HAP-1 (cell line): Measurements from ENCODE around the gene CMTM1.
"Not testable (repeated sequence)": the region's sequence is repeated elsewhere in the genome, so short reads cannot be mapped to it uniquely, and the experiment has no call there.

Experiments used
- DNase-seq, 2 experiments: peaks; one replicate each; pipeline ENCODE4 v3.0.0-alpha.2; 2016 to 2020; ENCODE audit warnings: low spot score in 2 of 2
- H3K27me3 ChIP-seq: fragments of 250-450 bp; sonication (Bioruptor Pico); 2 replicates; pipeline ENCODE4 v1.5.1; 2020; ENCODE audit warnings: low read depth, mild to moderate bottlenecking, moderate library complexity
- H3K36me3 ChIP-seq: fragments of 250-450 bp; sonication (Bioruptor Pico); replicated peaks from 2 replicates; pipeline ENCODE4 v1.5.1; 2020; ENCODE audit warnings: mild to moderate bottlenecking
- H3K4me1 ChIP-seq: fragments of 250-450 bp; sonication (Bioruptor Pico); 2 replicates; pipeline ENCODE4 v1.5.1; 2020; ENCODE audit warnings: mild to moderate bottlenecking
- H3K4me3 ChIP-seq: fragments of 250-450 bp; sonication (Bioruptor Pico); 2 replicates; pipeline ENCODE4 v1.5.1; 2020; ENCODE audit warnings: mild to moderate bottlenecking, moderate library complexity
- H3K9me3 ChIP-seq: fragments of 250-450 bp; sonication (Bioruptor Pico); 2 replicates; pipeline ENCODE4 v1.5.1; 2020; ENCODE audit warnings: mild to moderate bottlenecking, moderate library complexity
- in situ Hi-C: fragments of 300-500 bp; cut with MboI; formaldehyde crosslinking; loops from 3 replicates; pipeline ENCODE4 v1.14.3; 2020; ENCODE audit warnings: low sequenced_read_pairs, inconsistent platforms, mixed read lengths

The CMTM1 gene

DNA sequence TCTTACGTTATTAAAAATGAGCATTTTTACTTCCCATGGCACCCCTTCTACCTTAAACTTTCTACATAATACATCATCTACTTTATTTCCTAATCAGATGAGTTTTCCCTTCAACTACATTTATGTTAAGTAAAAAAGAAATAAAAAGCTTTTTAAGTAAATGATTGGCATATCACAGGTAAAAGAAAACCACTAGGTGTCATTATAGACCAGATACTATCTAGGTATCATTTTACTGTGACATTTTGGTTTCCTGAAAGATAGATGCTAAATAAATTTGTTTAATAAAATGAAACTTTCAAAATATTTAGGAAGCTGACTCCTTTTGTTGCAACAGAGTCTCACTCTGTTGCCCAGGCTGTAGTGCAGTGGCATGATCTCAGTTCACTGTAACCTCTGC lies 3.8 kb upstream of the CMTM1 start:
- Histone ChIP-seq H3K36me3 (peaks cover 17% of the 10 kb centered on the region), H3K27me3 (no peaks in the 10 kb centered on the region), H3K4me1 (no peaks in the 10 kb centered on the region), H3K9me3 (no peaks in the 10 kb centered on the region), H3K4me3 (no peak overlapping the region)
- in situ Hi-C loops: no loop called here
- DNase-seq: no peak

DNA sequence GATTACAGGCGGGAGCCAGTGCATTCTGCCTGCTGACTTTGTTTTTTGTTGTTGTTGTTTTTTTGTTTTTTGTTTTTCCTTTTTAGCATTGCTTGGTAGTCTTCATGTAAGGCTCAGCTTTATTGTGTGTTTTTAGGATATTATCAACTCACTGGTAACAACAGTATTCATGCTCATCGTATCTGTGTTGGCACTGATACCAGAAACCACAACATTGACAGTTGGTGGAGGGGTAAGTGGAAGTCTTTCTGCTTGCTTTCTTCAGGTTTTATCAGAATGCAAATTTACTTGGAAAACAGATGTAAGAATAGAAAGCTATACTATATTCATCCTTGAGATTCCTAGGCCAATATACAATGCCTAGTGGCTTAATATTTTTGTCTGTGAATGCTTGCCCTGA lies 3.3 kb upstream of the CMTM1 start:
- in situ Hi-C loops: no loop called here
- no peak overlapping the region for H3K4me3 ChIP-seq
- H3K9me3 ChIP-seq: no peaks in the 10 kb centered on the region
- peaks cover 12% of the 10 kb centered on the region for H3K36me3 ChIP-seq
- DNase-seq: no peak
- H3K27me3 ChIP-seq: no peaks in the 10 kb centered on the region
- H3K4me1 ChIP-seq: no peaks in the 10 kb centered on the region

DNA sequence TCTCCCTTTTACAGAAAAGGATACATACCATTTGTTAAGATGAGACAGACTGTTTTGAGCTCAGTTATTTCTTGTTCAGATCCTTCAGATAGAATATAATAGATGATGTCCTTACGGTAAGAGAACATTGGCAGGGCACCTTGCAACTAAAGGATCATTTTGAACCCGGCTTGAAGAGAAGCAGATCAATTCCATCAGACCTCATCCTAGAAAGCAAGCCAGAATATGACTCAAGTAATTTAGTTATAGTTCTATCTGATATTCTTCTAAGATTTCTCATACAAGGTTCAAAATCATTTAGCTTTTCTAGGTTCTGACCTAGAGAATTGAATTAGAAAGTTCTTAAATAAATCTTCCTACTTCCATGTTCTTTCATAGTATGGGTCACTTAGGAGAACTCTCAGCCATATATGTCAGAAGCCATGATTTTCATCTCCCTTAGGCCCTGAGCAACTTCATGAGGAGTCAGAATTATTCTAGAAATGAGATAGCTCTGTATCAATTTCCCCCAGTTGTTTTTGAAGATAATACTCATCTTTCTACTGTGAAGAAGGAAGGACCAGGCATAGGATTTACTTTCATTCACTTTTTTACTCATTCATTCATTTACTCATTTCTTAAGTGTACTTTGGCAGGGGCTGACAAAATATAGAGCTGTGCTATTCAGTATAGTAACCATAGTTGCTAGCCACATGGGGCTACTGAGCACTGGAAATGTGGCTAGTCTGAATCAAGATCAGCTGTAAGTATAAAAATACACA lies 2.5 kb upstream of the CMTM1 start:
- in situ Hi-C loops: no loop called here
- Histone ChIP-seq H3K4me3 (no peak overlapping the region), H3K9me3 (no peaks in the 10 kb centered on the region), H3K36me3 (peaks cover 11% of the 10 kb centered on the region), H3K27me3 (no peaks in the 10 kb centered on the region), H3K4me1 (no peaks in the 10 kb centered on the region)
- no peak for DNase-seq

DNA sequence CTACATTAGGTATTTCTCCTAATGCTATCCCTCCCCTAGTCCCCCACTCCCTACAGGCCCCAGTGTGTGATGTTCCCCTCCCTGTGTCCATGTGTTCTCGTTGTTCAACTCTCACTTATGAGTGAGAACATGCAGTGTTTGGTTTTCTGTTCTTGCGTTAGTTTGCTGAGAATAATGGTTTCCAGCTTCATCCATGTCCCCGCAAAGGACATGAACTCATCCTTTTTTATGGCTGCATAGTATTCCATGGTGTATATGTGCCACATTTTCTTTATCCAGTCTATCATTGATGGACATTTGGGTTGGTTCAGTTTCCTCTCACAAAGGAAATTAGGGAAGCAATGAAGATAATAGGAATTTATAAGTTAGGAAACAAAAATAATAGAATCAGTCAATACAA lies 1.0 kb downstream of the CMTM1 start:
- H3K27me3 ChIP-seq, in situ Hi-C loops, H3K4me1 ChIP-seq, H3K9me3 ChIP-seq, DNase-seq, H3K4me3 ChIP-seq: not testable (repeated sequence)
- peaks cover 11% of the 10 kb centered on the region for H3K36me3 ChIP-seq

DNA sequence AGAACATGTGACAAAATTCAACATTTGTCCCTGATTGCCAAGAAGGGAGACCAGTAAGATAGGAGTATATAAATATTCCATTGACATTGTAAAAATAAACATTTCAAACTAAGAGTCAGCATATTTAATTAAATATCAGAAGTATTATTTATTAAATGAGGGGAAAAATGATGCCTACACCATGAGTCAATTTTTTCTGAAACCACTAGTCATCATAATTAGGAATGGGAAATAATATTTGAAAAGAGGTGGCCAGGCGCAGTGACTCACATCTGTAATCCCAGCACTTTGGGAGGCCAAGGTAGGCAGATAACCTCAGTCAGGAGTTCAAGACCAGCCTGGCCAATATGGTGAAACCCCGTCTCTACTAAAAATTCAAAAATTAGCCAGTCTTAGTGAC lies 2.1 kb downstream of the CMTM1 start:
- Histone ChIP-seq H3K9me3 (no peaks in the 10 kb centered on the region), H3K4me3 (no peak overlapping the region), H3K36me3 (peaks cover 8% of the 10 kb centered on the region), H3K4me1 (no peaks in the 10 kb centered on the region), H3K27me3 (no peaks in the 10 kb centered on the region)
- in situ Hi-C loops: no loop called here
- no peak for DNase-seq

DNA sequence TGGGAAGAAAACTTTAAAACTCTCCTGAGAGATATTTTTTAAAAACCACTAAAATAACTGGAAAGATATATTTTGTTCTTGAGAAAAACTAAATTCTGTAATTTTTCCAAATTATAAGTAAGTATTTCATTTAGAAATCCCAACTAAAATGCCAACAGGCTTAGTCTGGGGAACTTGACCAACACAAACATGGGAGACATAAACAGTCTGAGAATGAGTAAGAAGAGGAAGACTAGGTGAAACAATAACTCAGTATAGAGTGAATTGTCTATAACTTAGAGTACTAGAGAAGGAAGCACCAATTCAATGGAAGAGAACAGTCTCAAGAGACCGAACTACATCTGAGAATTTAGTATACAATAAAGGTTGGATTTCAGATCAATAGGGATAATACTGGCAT lies 2.9 kb downstream of the CMTM1 start:
- in situ Hi-C loops: no loop called here
- peaks cover 3% of the 10 kb centered on the region for H3K36me3 ChIP-seq
- H3K4me1 ChIP-seq: no peaks in the 10 kb centered on the region
- no peak overlapping the region for H3K4me3 ChIP-seq
- no peaks in the 10 kb centered on the region for H3K27me3 ChIP-seq
- no peak for DNase-seq
- no peaks in the 10 kb centered on the region for H3K9me3 ChIP-seq

DNA sequence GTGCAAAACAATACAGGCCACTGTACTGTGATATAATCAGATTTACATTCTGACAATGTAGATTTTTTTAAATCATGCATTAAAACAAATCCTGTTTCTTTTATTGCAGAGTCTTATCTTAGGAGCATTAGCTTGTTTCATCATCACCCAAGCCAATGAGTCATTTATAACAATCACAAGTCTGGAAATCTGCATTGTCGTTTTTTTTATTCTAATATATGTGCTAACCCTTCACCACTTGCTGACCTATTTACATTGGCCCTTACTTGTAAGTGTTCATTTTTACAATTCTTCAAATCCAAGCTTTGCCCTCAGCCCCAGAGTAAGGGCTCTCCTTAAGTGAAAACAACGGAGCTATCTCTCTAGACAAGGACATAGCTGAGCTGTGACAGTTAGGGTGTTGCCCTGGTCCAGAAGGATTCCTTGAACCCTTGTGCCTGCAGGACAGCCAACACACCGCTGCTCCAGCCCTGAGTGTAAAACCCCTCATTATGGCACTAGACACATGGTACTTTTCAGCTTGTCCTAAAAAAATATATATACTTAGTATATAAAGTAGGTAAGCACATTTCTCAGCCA lies 3.7 kb downstream of the CMTM1 start:
- Histone ChIP-seq H3K4me1 (no peaks in the 10 kb centered on the region), H3K27me3 (no peaks in the 10 kb centered on the region), H3K4me3 (no peak overlapping the region), H3K36me3 (peaks cover 3% of the 10 kb centered on the region), H3K9me3 (no peaks in the 10 kb centered on the region)
- DNase-seq: no peak
- in situ Hi-C loops: no loop called here

DNA sequence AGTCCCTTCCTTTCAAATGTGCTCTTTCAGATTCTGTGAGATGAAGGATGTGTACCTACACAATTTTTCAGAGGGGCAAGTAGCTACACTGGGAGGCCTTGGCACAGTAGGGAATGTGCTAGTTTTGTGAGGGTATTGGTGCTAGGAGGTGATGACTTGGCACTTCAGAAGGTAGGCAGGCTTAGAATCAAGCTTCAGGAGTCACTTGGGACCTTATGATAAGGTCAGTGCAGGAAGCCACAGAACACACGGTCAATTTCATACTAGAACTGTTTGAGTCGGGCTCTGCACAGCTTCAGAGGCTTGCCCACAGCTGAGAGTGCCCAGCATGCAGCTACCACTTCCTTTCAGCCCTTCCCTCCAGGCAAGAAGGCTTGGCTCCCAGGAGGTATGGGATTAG lies 6.1 kb downstream of the CMTM1 start:
- no peak for DNase-seq
- Histone ChIP-seq H3K4me1 (no peaks in the 10 kb centered on the region), H3K9me3 (no peaks in the 10 kb centered on the region), H3K27me3 (no peaks in the 10 kb centered on the region), H3K36me3 (no peaks in the 10 kb centered on the region; the same call in 1 of the 2 replicates), H3K4me3 (no peak overlapping the region)
- in situ Hi-C loops: no loop called here

DNA sequence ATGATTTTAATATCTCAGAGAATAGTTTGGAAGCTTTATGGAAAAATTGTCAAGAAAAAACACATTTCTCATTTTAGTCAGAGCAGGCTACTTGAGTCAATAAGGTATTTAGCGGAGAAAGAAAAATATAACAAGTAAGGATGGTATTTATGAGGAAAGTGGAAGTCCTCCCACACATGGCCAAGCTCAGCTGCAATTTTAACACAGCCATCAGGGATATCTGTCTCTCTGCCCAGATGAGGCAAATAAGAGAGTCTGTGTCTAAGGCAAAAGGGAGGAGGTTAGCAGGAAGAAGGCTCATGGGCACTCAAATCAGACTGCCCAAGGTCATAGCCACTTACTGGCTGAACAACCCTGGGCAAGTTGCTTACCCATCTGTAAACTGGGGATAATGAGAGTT lies 7.8 kb downstream of the CMTM1 start:
- in situ Hi-C loops: no loop called here
- no peak for DNase-seq

DNA sequence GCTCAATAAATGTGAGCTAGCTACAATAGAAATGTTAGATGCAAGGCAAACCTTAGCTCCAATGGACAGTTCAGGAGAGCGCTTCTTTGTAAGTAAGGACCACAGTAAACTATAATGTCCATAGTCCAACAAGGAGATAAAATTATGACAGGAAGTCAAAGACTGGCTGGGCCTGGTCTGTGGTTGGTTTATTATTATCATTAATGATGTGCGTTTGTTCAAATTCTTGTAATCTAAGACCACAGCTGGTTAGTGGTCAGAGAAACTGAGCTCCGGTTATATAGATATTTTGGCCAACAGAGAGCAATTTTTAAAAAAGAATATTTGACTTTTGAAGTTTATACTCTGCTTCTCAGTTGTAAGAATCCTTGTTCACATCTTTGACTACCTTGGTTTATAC lies 8.3 kb downstream of the CMTM1 start:
- in situ Hi-C loops: no loop called here
- H3K4me1 ChIP-seq: no peaks in the 10 kb centered on the region

More for the DNA sequence above, 7.8 kb downstream of the CMTM1 start:
- Histone ChIP-seq H3K4me3 (no peak overlapping the region), H3K9me3 (no peaks in the 10 kb centered on the region), H3K36me3 (no peaks in the 10 kb centered on the region), H3K27me3 (no peaks in the 10 kb centered on the region), H3K4me1 (no peaks in the 10 kb centered on the region)

DNA sequence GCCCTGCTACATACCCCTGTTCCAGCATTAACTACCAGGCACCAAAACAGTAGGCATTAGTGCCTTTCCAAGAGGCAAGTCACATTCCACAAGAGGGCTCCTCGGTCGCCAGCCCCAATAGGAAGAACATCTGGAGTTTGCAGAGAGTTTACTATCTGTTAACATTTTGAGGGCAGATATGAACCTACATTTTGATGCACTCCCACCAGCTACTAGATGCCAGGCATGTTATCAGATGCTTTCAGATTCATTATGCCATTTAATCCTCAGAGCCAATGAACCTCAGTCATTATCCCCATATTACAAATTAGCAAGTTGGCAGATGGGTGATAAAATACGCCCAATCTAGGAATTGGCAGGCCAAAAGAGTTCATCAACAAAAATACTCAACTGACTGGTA lies 8.8 kb downstream of the CMTM1 start:
- Histone ChIP-seq H3K36me3 (no peaks in the 10 kb centered on the region), H3K4me1 (no peaks in the 10 kb centered on the region; the same call in 1 of the 2 replicates), H3K9me3 (no peaks in the 10 kb centered on the region), H3K4me3 (no peak overlapping the region), H3K27me3 (no peaks in the 10 kb centered on the region)
- DNase-seq: no peak
- in situ Hi-C loops: no loop called here

More for the DNA sequence above, 8.3 kb downstream of the CMTM1 start:
- no peak overlapping the region for H3K4me3 ChIP-seq
- no peak for DNase-seq
- no peaks in the 10 kb centered on the region for H3K9me3 ChIP-seq
- H3K27me3 ChIP-seq: no peaks in the 10 kb centered on the region
- H3K36me3 ChIP-seq: no peaks in the 10 kb centered on the region

DNA sequence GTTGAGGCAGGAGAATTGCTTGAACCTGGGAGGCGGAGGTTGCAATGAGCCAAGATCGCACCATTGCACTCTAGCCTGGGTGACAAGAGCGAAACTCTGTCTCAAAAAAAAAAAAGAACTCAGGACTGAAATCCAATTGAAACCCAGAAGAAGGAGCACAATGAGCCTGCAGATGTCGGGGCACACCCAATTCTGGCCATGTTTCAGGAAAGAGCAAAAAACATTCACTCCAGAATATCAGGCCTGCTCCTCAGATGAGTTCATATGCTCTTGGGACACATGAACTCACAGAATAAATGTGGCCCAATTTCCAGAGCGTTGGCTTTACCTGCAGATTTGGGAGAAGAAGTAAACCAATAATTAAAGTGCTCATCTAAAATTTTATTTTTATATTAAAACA lies 10.1 kb downstream of the CMTM1 start:
- Histone ChIP-seq H3K36me3 (no peaks in the 10 kb centered on the region), H3K4me3 (no peak overlapping the region), H3K27me3 (no peaks in the 10 kb centered on the region), H3K4me1 (peaks cover 9% of the 10 kb centered on the region), H3K9me3 (no peaks in the 10 kb centered on the region)
- in situ Hi-C loops: no loop called here
- no peak for DNase-seq

DNA sequence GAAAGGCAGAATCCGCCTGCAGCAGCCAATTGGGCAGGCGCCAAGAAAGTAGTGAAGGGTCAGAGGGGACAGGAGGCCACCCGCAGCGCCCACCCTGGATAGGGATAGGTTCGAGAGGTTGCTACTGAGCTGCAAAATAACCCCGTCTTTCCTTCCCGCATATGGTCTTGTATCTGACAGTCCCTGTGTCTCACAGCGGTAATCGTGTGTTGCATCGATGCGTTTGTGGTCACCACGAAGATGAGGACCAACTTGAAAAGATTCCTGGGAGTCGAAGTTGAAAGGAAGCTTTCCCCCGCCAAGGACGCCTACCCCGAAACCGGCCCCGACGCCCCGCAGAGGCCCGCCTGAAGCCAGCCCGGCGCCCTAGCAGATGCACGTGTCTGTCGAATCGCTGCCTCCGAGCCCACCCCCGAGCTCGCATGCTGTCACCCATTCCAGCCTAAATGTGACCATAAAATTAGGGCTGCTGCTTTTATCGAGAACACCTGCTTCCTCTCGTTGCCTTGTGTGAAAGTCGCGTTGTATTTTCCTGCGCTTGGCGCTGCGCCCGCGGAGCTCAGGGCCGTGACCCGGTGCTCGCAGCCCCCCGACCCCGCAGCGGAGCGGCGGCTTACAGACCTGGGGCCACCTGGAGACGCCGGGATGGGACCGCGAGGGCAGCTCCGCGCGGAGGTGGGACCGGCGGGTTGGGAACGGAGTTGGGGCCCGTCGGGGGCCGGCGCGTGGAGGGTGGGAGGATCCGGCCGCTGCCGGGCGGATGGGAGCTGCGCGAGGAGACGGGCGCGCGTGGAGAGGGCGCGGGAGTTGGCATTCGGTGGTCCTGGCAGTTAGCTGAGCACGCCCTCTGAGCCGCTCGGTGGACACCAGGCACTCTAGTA lies 12.7 kb downstream of the CMTM1 start, which contains the start of gene CMTM2:
CMTM2 (plus strand) TSS at position 813 of the 881 bp plus-strand sequence. CDS start 145 bp downstream, outside the sequence.
- H3K27me3 ChIP-seq: no peaks in the 10 kb centered on the region
- H3K4me3 ChIP-seq: no peak within 1 kb of the TSS
- in situ Hi-C loops: no loop called here
- no peaks in the 10 kb centered on the region for H3K9me3 ChIP-seq
- no peak for DNase-seq
- H3K4me1 ChIP-seq: peaks cover 9% of the 10 kb centered on the region
- H3K36me3 ChIP-seq: no peaks in the 10 kb centered on the region
